Mammary epithelial cell (primary cell): ENCODE measurements around the gene RNF11.

ENCODE experiments used
- CTCF ChIP-seq, 2 donors: IDR thresholded peaks in 1 of 2; conservative IDR thresholded peaks in 1 of 2; 2 replicates each; pipeline ENCODE4 v1.5.1; 2011 to 2012; ENCODE audit warnings: inconsistent platforms in 2 of 2, low read length in 2 of 2, mild to moderate bottlenecking in 2 of 2, control low read depth in 1 of 2, low read depth in 1 of 2; ENCODE audit not compliant: insufficient read depth in 1 of 2; ENCODE audit errors: extremely low read depth in 1 of 2
- EZH2 ChIP-seq: IDR thresholded peaks from 2 replicates; pipeline ENCODE4 v1.6.1; 2012; ENCODE audit warnings: low read length, inconsistent platforms, borderline replicate concordance

GRCh38 chr1:51224255-51224654 is 11.8 kb upstream of the RNF11 start:
- TF ChIP-seq CTCF (conservative IDR thresholded peaks at IDR 0.05 in 1 of 2, IDR thresholded peaks at IDR 0.05 in 1 of 2; ENCODE audit: extremely low read depth in 1 of 2, insufficient read depth in 1 of 2, low read depth in 1 of 2, low read length in 2 of 2) (no peak), EZH2 (no peak)
